ENCODE measurements around the gene CXCL8.

DNA sequence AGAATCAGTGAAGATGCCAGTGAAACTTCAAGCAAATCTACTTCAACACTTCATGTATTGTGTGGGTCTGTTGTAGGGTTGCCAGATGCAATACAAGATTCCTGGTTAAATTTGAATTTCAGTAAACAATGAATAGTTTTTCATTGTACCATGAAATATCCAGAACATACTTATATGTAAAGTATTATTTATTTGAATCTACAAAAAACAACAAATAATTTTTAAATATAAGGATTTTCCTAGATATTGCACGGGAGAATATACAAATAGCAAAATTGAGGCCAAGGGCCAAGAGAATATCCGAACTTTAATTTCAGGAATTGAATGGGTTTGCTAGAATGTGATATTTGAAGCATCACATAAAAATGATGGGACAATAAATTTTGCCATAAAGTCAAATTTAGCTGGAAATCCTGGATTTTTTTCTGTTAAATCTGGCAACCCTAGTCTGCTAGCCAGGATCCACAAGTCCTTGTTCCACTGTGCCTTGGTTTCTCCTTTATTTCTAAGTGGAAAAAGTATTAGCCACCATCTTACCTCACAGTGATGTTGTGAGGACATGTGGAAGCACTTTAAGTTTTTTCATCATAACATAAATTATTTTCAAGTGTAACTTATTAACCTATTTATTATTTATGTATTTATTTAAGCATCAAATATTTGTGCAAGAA lies 2.3 kb downstream of the CXCL8 start:
- TF ChIP-seq, protein P1, sequence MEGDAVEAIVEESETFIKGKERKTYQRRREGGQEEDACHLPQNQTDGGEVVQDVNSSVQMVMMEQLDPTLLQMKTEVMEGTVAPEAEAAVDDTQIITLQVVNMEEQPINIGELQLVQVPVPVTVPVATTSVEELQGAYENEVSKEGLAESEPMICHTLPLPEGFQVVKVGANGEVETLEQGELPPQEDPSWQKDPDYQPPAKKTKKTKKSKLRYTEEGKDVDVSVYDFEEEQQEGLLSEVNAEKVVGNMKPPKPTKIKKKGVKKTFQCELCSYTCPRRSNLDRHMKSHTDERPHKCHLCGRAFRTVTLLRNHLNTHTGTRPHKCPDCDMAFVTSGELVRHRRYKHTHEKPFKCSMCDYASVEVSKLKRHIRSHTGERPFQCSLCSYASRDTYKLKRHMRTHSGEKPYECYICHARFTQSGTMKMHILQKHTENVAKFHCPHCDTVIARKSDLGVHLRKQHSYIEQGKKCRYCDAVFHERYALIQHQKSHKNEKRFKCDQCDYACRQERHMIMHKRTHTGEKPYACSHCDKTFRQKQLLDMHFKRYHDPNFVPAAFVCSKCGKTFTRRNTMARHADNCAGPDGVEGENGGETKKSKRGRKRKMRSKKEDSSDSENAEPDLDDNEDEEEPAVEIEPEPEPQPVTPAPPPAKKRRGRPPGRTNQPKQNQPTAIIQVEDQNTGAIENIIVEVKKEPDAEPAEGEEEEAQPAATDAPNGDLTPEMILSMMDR (conservative IDR thresholded peaks at IDR 0.05 in 1 of 2, IDR thresholded peaks at IDR 0.05 in 1 of 2; ENCODE audit: extremely low read depth in 1 of 2, insufficient read depth in 1 of 2, low read depth in 1 of 2, low read length in 2 of 2), result no peak
- TF ChIP-seq EZH2 (IDR thresholded peaks at IDR 0.05; ENCODE audit: borderline replicate concordance, low read length), result no peak

All from mammary epithelial cell (primary cell).